HEK293T (cell line): ENCODE results near the gene TEPSIN.

Experiments
- FOXK2 ChIP-seq: fragments of 450-650 bp; IDR thresholded peaks from 2 replicates; pipeline ENCODE4 v1.6.1; 2016; ENCODE audit warnings: mild to moderate bottlenecking
- SUZ12 ChIP-seq: fragments of 450-650 bp; IDR thresholded peaks from 2 replicates; pipeline ENCODE4 v1.6.1; 2016; ENCODE audit warnings: mild to moderate bottlenecking

DNA sequence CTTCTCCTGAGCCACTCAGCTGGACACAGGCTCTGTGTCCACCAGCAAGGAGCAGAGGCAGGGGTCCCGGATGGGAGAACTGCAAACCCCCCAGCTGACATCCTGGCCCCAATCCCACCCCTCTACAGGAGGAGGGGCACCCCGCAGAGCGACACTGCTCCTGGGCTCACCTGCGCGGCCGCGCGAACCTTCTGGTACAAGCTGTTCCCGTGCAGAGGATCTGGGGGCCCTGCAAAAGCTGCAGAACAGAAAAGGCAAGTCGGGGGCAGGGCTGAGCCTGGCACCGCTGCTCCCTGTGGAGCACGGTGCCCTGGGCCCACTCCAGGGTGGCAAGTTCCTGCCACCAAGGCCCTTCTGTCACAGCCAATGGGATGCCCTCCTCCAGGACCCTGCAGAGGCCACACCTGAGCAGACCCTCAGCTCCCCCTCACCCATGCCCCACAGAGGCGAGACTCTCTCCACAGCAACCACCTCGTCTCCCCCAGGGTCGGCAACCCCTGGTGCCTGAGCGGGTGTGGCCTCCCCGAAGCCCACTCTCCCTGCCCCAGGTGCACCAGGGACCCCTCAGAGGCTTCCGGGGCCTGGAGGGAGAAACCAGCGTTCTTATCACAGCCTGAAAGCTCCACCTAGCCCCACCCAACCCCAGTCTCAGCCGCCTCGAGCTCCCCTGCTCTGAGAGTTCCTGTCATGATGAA lies 4.9 kb downstream of the TEPSIN start:
- no peak for TF ChIP-seq SUZ12
- no peak for TF ChIP-seq FOXK2
